AG20443 (cell line): ENCODE results near the gene EYS.

Experiments used
- DNase-seq: peaks from one replicate; pipeline ENCODE4 v3.0.0; 2012; ENCODE audit warnings: low spot score, mixed read lengths

The EYS gene

DNA sequence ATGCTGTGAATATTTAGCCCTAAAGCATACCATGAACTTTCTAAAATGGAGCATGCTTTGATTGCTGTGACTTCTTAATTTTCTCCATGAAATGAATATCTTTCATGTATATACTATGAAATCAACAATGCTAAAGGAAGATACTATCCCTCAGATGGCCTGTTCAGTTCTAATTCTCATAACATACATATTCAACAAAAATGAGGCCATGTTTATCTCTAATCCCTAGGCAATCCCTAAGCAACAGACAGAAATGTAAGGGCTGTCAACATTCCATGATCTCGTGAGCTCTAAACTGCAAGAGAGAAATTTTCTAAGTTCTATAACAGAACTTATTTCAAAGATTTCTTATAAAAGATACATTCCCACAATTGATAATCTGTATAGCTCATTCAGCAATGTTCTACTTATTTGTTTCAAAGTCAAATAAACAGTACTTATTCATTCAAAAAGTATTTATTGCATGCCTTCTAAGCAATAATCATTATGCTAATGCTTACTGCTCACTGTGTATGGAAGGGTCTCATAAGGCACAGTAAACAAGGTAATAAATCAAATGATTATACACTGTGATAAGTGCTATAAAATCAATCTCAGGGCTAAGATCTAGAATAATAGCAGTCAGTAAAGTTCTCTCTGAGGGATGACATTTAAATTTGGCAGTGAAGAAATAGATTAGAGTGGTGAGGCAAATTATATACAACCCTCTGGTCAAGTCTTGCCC is 1578.6 kb downstream of the EYS start:
- DNase-seq = no peak

GRCh38 chr6:64123761-64124633 is 1583.0 kb downstream of the EYS start:
- no peak for DNase-seq

DNA sequence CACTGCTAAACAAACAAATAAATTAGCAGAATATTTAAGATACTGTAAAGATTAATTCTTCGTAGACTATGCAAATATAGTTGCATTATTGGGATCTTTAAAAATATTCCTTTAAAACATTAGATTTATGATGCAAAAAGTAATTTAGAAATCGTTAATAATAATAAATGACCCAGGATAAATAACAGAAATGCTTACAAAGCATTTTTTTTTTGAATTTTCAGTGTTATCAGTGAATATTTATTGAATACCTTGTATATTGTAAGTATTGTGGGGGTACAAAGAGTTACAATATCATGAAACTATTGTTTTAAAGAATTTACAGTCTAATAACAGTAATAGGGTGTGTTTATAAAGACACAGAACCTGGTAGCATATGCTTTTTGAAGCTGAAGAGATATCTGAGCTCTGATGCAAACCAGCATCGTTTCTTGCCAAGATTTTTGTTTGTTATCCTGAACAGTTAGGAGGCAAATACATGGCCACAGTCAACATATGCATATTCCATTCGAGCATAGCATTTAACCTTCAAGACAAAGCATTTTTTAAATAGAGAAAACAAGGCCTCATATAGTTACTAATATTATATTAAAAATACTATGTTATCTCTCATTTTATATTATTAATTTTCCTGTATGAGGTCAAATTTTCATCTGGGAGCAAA is 1584.2 kb downstream of the EYS start:
- no peak for DNase-seq

- DNase-seq = no peak
Measured at GRCh38 chr6:64121011-64121565, 1585.9 kb downstream of the EYS start.

DNA sequence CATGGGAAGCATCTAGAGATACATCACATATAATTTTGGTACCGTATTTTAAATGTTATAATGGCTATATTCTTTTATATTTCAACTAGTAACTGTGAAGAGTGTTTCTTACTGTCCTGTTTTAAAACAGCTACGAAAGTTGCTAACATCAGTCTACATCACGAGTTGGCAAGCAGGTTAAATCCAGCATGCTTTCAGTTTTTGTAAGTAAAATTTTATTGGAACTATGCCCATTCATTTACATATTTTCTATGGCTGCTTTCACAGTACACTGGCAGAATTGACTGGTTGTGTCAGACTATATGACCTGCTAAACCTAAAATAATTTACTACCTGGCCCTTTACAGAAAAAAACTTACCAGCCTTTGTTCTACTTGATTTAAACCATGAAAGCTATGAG is 1593.3 kb downstream of the EYS start:
- DNase-seq = no peak

GRCh38 chr6:64104051-64104450 is 1603.0 kb downstream of the EYS start:
- DNase-seq = no peak

GRCh38 chr6:64103480-64103879 is 1603.5 kb downstream of the EYS start:
- no peak for DNase-seq

- no peak for DNase-seq
Measured at GRCh38 chr6:64100702-64101303, 1606.2 kb downstream of the EYS start.

GRCh38 chr6:64090352-64090751 is 1616.7 kb downstream of the EYS start:
- no peak for DNase-seq

DNA sequence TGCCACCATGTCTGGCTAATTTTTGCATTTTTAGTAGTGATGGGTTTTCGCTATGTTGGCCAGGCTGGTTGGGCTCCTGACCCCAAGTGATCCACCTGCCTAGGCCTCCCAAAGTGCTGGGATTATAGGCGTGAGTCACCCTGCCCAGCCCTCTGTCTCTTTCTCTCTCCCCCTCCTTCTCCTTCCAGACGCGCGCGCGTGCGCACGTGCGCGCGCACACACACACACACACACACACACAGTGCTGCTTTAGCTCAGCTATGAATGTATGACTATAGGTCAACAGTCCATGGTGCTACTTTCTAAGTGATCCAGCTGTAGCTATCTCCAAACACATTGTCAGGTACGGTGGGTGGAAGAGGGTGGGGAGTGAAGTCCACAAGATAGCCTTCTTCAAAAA is 1621.9 kb downstream of the EYS start:
- DNase-seq = no peak

DNA sequence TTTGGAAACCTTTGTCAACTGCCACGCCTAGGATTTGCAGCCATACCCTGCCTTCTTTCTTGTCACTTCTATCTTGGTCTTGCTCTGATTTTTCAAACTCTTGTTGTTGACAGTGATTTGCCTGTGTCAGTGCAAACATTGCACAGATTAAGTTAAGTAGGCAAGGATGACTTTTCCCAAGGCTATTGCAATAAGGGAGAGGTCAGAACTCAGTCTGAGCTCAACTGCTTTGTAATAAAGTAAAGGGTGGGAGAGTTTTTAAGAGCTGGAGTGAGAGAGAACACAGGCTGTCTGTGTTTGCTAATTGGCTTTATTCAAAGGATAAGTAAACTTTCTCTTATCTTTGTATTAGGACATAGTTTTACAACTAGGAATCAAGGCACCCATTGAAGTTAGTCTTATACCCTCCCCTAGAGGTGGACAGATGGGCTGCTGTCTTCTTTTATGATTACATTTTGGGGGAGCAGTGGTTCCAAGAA is 1622.8 kb downstream of the EYS start:
- DNase-seq = no peak

DNA sequence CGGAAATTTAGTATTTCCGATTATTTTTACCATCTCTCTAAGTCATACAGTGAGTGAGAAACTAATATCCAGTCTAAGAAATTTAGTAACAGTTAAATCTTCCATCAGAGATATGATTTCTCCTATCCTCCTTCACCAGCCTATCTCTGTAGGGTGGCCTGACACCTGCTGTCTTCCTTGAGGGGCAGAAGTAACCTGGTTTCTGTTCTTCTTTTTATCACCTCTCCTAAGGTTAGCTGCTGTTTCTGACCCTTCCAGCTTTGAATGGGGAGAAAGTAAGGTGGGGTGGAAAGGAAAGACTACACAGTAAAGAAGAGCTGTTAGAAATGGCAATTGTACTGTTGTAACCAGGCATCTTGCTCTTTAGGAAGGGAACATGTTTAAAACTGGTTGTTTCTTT is 1623.8 kb downstream of the EYS start:
- DNase-seq = no peak

DNA sequence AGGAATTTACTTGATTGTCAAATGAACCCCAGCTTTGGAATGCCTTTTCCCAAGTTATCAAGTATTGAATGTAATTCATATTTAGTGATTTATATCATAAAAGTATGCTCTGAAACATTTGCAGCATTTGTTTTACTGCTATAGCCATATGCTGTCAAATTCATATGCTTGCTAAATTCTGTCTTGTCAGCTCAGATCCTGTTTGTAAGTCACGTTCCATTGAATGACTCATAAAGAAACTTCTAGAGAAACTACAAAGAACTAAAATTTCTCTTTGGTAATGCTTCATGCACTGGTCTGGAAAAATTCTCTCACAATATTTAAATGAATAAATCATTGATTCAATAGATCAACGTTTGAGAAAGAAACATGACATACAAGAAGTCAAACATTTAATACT is 1625.6 kb downstream of the EYS start:
- DNase-seq = no peak

DNA sequence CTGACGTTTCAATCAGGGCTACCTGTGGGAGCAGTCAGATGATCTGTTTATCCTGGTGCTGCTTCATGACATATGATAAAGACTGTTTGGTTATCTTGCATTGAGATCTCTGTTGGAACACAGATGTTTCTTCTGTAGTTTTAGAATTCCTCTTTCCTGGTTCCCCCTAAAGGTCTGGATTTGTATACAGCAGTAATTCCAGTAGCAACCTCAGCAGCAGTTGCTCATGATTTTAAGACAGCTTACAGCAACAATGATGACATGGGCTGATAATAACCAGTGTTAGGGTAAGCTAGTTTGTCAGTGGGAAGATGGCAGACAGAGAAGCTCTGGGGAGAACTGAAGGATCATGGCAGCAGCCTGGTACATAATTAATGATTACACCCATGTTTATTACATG is 1632.0 kb downstream of the EYS start:
- no peak for DNase-seq

- DNase-seq = no peak
Measured at GRCh38 chr6:64072686-64073085, 1634.3 kb downstream of the EYS start.

DNA sequence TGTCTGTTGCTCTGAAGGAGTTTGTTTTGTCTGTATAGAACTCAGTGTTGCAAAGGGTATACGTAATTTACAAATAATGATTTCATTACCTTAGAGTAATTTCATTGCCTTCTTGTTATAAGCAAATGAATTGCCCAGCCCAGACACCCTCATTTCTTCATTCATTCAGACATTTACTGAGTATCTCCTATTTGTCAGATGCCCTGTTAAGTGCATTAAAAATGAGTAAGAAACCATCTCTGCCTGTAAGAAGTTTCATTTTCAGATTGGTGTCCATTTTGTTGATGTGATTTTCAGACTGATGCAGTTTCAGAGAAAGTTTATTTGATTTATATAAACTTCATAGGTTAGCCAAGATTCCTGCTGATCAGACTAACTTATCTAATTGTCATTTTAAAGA is 1642.1 kb downstream of the EYS start:
- no peak for DNase-seq

DNA sequence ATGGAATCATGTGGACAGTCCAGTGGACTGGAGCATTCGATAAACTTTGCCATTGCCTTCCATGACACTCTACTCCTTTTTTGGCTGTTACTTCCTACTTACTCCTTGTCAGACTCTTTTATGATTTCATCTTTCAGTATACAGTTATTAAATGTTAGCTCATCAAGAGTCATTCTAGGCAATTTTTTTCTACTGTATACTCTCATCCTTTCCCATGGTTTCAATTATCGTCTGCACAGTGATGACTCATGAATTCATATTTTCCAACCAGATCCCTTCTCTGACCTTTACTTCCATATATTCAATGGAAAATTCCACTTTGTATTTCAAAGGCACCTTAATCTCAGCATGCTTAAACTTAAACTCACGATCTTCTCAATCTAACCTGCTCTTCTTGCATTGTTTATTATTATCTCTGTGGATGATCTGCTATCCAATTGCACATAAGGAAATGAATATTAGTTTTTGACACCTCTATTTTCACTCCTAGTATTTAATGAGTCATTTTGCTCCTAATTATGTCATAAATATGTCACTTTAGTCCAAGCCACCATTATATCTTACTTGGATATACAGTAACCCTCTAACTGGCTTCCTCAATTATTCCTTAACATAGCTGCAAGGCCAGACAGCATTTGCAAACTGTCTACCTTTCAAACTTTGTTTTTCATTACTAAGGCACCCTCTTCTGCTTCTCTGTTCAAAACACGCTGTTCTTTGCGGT is 1643.9 kb downstream of the EYS start:
- no peak for DNase-seq

GRCh38 chr6:64054861-64055260 is 1652.2 kb downstream of the EYS start:
- DNase-seq = no peak

DNA sequence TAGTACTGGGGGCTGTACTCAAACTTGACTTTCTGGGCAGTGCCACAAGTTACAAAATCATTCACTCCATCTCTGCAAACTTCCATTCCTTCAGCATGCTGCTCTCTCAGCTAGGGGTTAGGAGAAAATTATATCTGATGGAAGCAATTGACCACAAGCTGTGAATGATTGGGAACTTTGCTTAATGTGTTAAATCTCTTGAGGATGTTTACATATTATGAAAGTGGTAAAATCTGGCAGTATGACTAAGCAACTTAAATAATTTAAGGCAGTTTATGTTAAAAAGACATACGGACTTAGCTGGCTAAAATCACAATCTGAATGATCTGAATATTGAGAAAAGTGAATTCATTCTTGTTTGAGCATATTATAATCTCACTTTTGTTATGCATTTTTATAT is 1656.4 kb downstream of the EYS start:
- no peak for DNase-seq

DNA sequence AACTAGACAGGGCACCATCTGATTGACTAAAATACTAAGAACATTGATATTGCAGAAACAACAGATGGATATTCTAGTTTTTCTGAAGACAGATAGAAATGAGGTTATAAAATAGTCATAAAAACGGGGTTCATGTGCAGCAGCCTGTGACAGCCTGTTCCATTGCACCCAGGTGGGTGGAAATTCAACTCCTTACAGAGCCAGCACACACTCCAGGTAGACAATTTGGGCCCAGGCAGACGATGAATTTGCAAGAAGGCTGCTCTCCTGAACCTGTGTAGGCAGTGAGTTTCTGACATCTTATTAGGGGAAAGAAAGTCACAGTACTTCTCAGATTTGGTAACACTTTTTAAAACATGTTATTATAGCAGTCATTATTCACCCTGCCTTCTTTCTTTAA is 1657.3 kb downstream of the EYS start:
- no peak for DNase-seq

DNA sequence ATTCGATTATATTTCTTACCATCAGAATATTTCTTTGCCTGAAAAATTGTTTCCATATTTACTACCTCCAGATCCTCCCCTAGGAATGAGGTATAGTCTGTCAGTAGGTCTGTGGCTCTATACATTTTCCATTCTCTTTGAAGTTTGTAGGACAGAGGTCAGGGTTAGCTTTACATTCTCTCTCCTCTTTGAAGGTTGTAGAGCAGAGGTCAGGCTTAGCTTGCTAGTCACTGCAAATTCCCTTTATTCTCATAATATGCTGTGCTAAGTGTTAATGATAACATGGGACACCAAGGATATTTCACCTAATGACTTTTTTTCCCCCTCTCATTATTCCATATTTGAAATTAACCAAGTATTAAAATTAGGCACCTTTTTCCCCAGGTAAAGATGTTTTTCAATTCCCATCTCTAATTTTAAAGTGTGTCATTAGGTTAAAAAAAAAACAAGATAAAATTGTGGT is 1660.2 kb downstream of the EYS start:
- no peak for DNase-seq
